HepG2 (cell line): ENCODE data around the gene ISG20L2. TPM values are rescaled to one million over a fixed set of nuclear protein-coding genes. Genes with fewer than 3 reads are reported as not detected.

ENCODE experiments used
- ATAC-seq: fragments of 200-7000 bp; cut with Tn5 transposase; 3 replicates; pipeline ENCODE4 v1.9.1; 2020; ENCODE audit warnings: mild to moderate bottlenecking, moderate library complexity
- BruUV-seq: library from RNA; stranded (reverse); fragments of 400-500 nt; replicated peaks from 2 replicates; lab custom pipeline; 2021; lab: Mats Ljungman, UMichigan
- CTCF ChIA-PET: fragments of 300-600 bp; formaldehyde crosslinking; extraction: SDS; loops from one replicate; lab custom pipeline; 2021; ENCODE audit warnings: low total read pairs, inconsistent platforms, low intra/inter-chr PET ratio; lab: Yijun Ruan, JAX
- POLR2A ChIA-PET: fragments of 350-600 bp; sonication (Branson Sonifier 250); formaldehyde crosslinking; loops from one replicate; lab custom pipeline; 2020; ENCODE audit warnings: antibody characterized with exemption, inconsistent platforms; lab: Yijun Ruan, JAX
- DNase-seq: peaks from one replicate; pipeline ENCODE4 v3.0.0-alpha.2; 2015; ENCODE audit warnings: low spot score
- FAIRE-seq: peaks from 3 replicates; lab custom pipeline; 2011; peaks lifted over from hg19 to GRCh38; lab: Jason Lieb, UNC
- H2AFZ ChIP-seq: one replicate; pipeline ENCODE4 v1.6.1; 2011; ENCODE audit warnings: low read length, inconsistent platforms
- H3K27ac ChIP-seq: fragments of 300-600 bp; 3 replicates; pipeline ENCODE4 v1.8.0; 2011; ENCODE audit warnings: mixed run types, mild to moderate bottlenecking, mixed read lengths, low read length, inconsistent platforms; ENCODE audit not compliant: insufficient read depth; ENCODE audit errors: extremely low read length
- H3K27me3 ChIP-seq, 2 experiments: fragments of 200-600 bp in 1 of 2; 2 replicates in 1 of 2; 3 replicates in 1 of 2; pipeline versions ENCODE4 v1.6.0 to v1.8.0; 2011; ENCODE audit warnings: low read length in 2 of 2, mild to moderate bottlenecking in 2 of 2, moderate library complexity in 2 of 2, inconsistent platforms in 1 of 2; ENCODE audit not compliant: insufficient read depth in 2 of 2, control insufficient read depth in 1 of 2
- H3K36me3 ChIP-seq, 2 experiments: fragments of 200-600 bp in 1 of 2; replicated peaks in 1 of 2; 2 replicates in 1 of 2; 3 replicates in 1 of 2; pipeline versions ENCODE4 v1.5.1 to v1.8.0; 2011; ENCODE audit warnings: low read length in 2 of 2, inconsistent platforms in 1 of 2; ENCODE audit not compliant: insufficient read depth in 2 of 2, control insufficient read depth in 1 of 2
- H3K4me1 ChIP-seq: 2 replicates; pipeline ENCODE4 v1.5.1; 2012; ENCODE audit warnings: low read length, inconsistent platforms; ENCODE audit not compliant: insufficient read depth
- H3K4me2 ChIP-seq: 2 replicates; pipeline ENCODE4 v1.6.0; 2011; ENCODE audit warnings: low read depth, low read length, inconsistent platforms
- H3K4me3 ChIP-seq, 3 experiments: fragments of 200-600 bp in 1 of 3; sonication (generic), shearing (Covaris generic) in 1 of 3; replicated peaks in 1 of 3; 2 replicates each; pipeline ENCODE4 v1.5.1; 2011 to 2016; ENCODE audit warnings: low read length in 3 of 3, inconsistent platforms in 2 of 3, low read depth in 2 of 3, mild to moderate bottlenecking in 2 of 3, control low read depth in 1 of 3, mixed read lengths in 1 of 3; ENCODE audit not compliant: insufficient read depth in 1 of 3
- H3K79me2 ChIP-seq: one replicate; pipeline ENCODE4 v1.6.1; 2011; ENCODE audit warnings: low read length, inconsistent platforms; ENCODE audit not compliant: insufficient read depth
- H3K9ac ChIP-seq: 2 replicates; pipeline ENCODE4 v1.6.0; 2011; ENCODE audit warnings: mild to moderate bottlenecking, low read depth, low read length, inconsistent platforms; ENCODE audit not compliant: insufficient read depth
- H3K9me3 ChIP-seq: 2 replicates; pipeline ENCODE4 v1.5.1; 2012; ENCODE audit warnings: mild to moderate bottlenecking, low read length
- H4K20me1 ChIP-seq: 2 replicates; pipeline ENCODE4 v1.6.0; 2011; ENCODE audit warnings: inconsistent platforms, mild to moderate bottlenecking, low read length, moderate library complexity; ENCODE audit not compliant: insufficient read depth
- ARNT2 ChIP-seq: sonication (generic); formaldehyde crosslinking; IDR thresholded peaks from 2 replicates; pipeline ENCODE4 v1.8.0; 2022; ENCODE audit warnings: mild to moderate bottlenecking, low read depth, missing genetic modification reagents, moderate library complexity
- BRD4 ChIP-seq: sonication (generic); formaldehyde crosslinking; IDR thresholded peaks from 2 replicates; pipeline ENCODE4 v1.4.0; 2020; ENCODE audit warnings: missing genetic modification reagents
- HDAC6 ChIP-seq: fragments of 200-600 bp; sonication (generic); IDR thresholded peaks from 2 replicates; pipeline ENCODE4 v1.7.0; 2017; ENCODE audit warnings: mild to moderate bottlenecking, antibody characterized with exemption, low read length, low read depth
- POLR2AphosphoS5 ChIP-seq: IDR thresholded peaks from 2 replicates; pipeline ENCODE4 v1.6.1; 2012; ENCODE audit warnings: low read depth, low read length
- RCOR2 ChIP-seq: IDR thresholded peaks from 2 replicates; pipeline ENCODE4 v1.6.1; 2016; ENCODE audit warnings: missing biosample characterization, missing genetic modification reagents
- YEATS4 ChIP-seq: sonication (generic); formaldehyde crosslinking; IDR thresholded peaks from 2 replicates; pipeline ENCODE4 v1.4.0; 2020; ENCODE audit warnings: missing genetic modification reagents, borderline replicate concordance
- ZIK1 ChIP-seq: sonication (generic); formaldehyde crosslinking; IDR thresholded peaks from 2 replicates; pipeline ENCODE4 v1.5.0; 2020; ENCODE audit warnings: mild to moderate bottlenecking, low read depth, missing genetic modification reagents, borderline replicate concordance
- ZNF101 ChIP-seq: sonication (generic); formaldehyde crosslinking; IDR thresholded peaks from 2 replicates; pipeline ENCODE4 v1.4.0; 2020; ENCODE audit warnings: mild to moderate bottlenecking, low read depth, missing genetic modification reagents, borderline replicate concordance
- ZNF143 ChIP-seq: sonication (generic); formaldehyde crosslinking; IDR thresholded peaks from 2 replicates; pipeline ENCODE4 v1.4.0; 2020; ENCODE audit warnings: missing genetic modification reagents
- ZNF205 ChIP-seq: IDR thresholded peaks from 2 replicates; pipeline ENCODE4 v1.6.1; 2018; ENCODE audit warnings: missing biosample characterization, missing genetic modification reagents
- ZNF317 ChIP-seq: sonication (generic); formaldehyde crosslinking; IDR thresholded peaks from 2 replicates; pipeline ENCODE4 v1.5.0; 2020; ENCODE audit warnings: mild to moderate bottlenecking, missing genetic modification reagents
- ZNF343 ChIP-seq: sonication (generic); formaldehyde crosslinking; IDR thresholded peaks from 2 replicates; pipeline ENCODE4 v1.4.0; 2020; ENCODE audit warnings: mild to moderate bottlenecking, missing genetic modification reagents
- ZNF484 ChIP-seq: sonication (generic); formaldehyde crosslinking; IDR thresholded peaks from 2 replicates; pipeline ENCODE4 v1.5.1; 2020; ENCODE audit warnings: mild to moderate bottlenecking, low read depth, missing genetic modification reagents, borderline replicate concordance
- ZNF550 ChIP-seq: sonication (generic); formaldehyde crosslinking; IDR thresholded peaks from 2 replicates; pipeline ENCODE4 v1.4.0; 2020; ENCODE audit warnings: mild to moderate bottlenecking, missing genetic modification reagents, borderline replicate concordance
- ZNF564 ChIP-seq: sonication (generic); formaldehyde crosslinking; IDR thresholded peaks from 2 replicates; pipeline ENCODE4 v1.8.1; 2023; ENCODE audit warnings: mild to moderate bottlenecking, missing genetic modification reagents
- ZNF850 ChIP-seq: sonication (generic); formaldehyde crosslinking; conservative IDR thresholded peaks from 2 replicates; pipeline ENCODE4 v1.9.0; 2021; ENCODE audit warnings: mild to moderate bottlenecking, missing genetic modification reagents
- ZSCAN12 ChIP-seq: sonication (generic); formaldehyde crosslinking; IDR thresholded peaks from 2 replicates; pipeline ENCODE4 v1.9.0; 2021; ENCODE audit warnings: mild to moderate bottlenecking, missing genetic modification reagents
- WGBS: methylation state at CpG from one replicate; pipeline ENCODE4 v1.1.6; 2017; ENCODE audit warnings: low lambda C conversion rate; 5-methylcytosine and 5-hydroxymethylcytosine counted together
- in situ Hi-C: cut with HindIII; loops from 2 replicates; pipeline ENCODE4 v1.10.0; 2017; ENCODE audit warnings: low pct_unique_long_range_greater_than_20kb; ENCODE audit not compliant: extremely low pct_ligation_motif_present
- intact Hi-C: fragments of 100-400 bp; cut with micrococcal nuclease; formaldehyde crosslinking; loops from one replicate; pipeline ENCODE4 v1.10.0; 2022; ENCODE audit not compliant: unreplicated experiment
- polyA plus RNA-seq, 8 experiments: library from polyadenylated mRNA; depleted of rRNA in 3 of 8; stranded (reverse) in 7 of 8; unstranded in 1 of 8; fragments of >200 nt; fragmentation: Illumina TruSeq in 4 of 8; extraction: Trizol in 4 of 8; gene quantifications; 2 replicates each; pipeline versions ENCODE4 v1.2.1 to v1.2.3, GENCODE V29; 2011 to 2016; ENCODE audit warnings: low read depth in 4 of 8, missing spikeins in 1 of 8, mixed read lengths in 1 of 8; ENCODE audit not compliant: insufficient read depth in 1 of 8
- total RNA-seq, 5 experiments: library from RNA; depleted of rRNA; stranded (reverse); fragments of >200 nt; fragmentation: Illumina TruSeq; extraction: Trizol; gene quantifications; 2 replicates each; pipeline ENCODE4 v1.2.3, GENCODE V29; 2016; ENCODE audit warnings: low read depth in 1 of 5
- TF ChIP-seq, protein P1 (sequence below): sonication (generic); formaldehyde crosslinking; IDR thresholded peaks from 2 replicates; pipeline ENCODE4 v1.8.0; 2022; ENCODE audit warnings: mild to moderate bottlenecking, missing genetic modification reagents, moderate library complexity
- TF ChIP-seq, protein P2 (sequence below): IDR thresholded peaks from 2 replicates; pipeline ENCODE4 v1.4.0; 2020; ENCODE audit warnings: mild to moderate bottlenecking, missing genetic modification reagents

Gene ISG20L2
- total and polyA plus RNA-seq, 2 of the 13 experiments (the other 11 are each of a cell fraction or from before 2014, with no cell fraction given), result 19.8 to 21.3 TPM

DNA sequence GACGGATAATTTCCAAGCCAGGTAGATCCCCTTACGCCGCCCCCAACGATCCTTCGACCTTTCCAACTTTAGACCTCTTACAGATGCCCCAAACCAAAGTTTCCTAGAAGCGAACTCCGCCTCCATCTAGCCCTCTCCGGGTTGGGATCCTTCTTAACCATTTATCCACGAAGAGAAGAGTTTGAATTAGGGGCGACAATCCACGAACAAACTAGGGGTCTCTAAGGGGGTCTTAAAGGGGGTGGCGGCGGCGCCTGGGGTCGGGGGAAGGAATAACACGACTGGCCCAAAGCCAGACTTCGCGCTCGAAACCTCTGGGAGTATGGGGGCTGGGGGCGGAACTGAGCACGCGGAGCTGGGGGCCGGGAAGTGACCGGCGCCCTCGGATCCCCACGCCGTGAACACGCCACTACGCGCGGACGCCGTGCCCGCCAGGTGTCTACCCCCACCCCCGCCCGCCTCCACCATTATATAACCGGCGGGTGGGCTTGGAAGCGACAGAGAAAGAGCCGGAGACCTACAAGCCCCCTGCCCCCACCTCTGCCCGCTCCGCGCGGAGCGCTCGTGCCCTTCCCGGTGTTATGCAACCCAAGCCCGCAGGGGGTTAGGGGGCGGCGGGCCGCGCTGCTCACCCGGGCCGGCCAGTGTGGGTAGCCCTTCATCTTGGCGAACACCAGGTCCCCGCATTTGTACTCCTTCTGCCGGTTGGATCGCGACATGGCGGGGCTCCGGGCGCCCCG lies 22.3 kb upstream of the ISG20L2 start:
- DNase-seq (no peak), FAIRE-seq (no peak), ATAC-seq (no peak)
- in situ Hi-C loops (no loop called here), intact Hi-C loops (loop anchor here (1.0 kb wide), 1 partner anchor 16 kb away; the partner anchor contains the start of gene PRCC)
- Histone ChIP-seq H3K79me2 (peaks cover 62% of the 10 kb centered on the region), H3K9ac (peak overlapping the region; percentile 95), H3K4me2 (peak overlapping the region; percentile 98), H4K20me1 (peaks cover 8% of the 10 kb centered on the region), H3K36me3 (no peaks in the 10 kb centered on the region), H3K27me3 (no peaks in the 10 kb centered on the region; a peak in 1 of 5 replicates), H3K27ac (peak overlapping the region; percentile 100), H2AFZ (no peak overlapping the region), H3K4me3 (peak overlapping the region; percentile 87 to 90 (median 88)), H3K4me1 (peaks cover 48% of the 10 kb centered on the region), H3K9me3 (no peaks in the 10 kb centered on the region)
- ChIA-PET POLR2A (interaction anchor here (1.0 to 4.5 kb wide), 6 partner anchors 9 to 23 kb away, joined by 4 to 67 read pairs (median 32); partner anchors contain the start of genes ISG20L2, METTL25B, MRPL24 and PRCC), CTCF (no interaction called here)
- BruUV-seq, result no TSS peak
- under 1% methylated on average over 26 of the region's 64 CpGs for WGBS
- TF ChIP-seq ZNF205 (CRISPR knock-in tag) (0 out of 2 replicates have a peak, but pooled peaks have one; percentile 56), ZNF850 (no peak), ZNF484 (CRISPR knock-in tag) (no peak), ZNF101 (CRISPR knock-in tag) (no peak), ZNF143 (CRISPR knock-in tag) (no peak), YEATS4 (CRISPR knock-in tag) (peak; percentile 49; the same call in 1 of the 2 replicates), ZNF343 (CRISPR knock-in tag) (no peak), ZNF550 (CRISPR knock-in tag) (no peak), ZIK1 (CRISPR knock-in tag) (no peak), ZSCAN12 (no peak), ZNF564 (CRISPR knock-in tag) (peak; percentile 70; the same call in 1 of the 2 replicates), ARNT2 (CRISPR knock-in tag) (no peak), ZNF317 (CRISPR knock-in tag) (peak; percentile 45; the same call in 1 of the 2 replicates), POLR2AphosphoS5 (peak; percentile 40; the same call in 1 of the 2 replicates), HDAC6 (no peak), RCOR2 (CRISPR knock-in tag) (no peak), BRD4 (0 out of 2 replicates have a peak, but pooled peaks have one; percentile 18)
- TF ChIP-seq, protein P1, sequence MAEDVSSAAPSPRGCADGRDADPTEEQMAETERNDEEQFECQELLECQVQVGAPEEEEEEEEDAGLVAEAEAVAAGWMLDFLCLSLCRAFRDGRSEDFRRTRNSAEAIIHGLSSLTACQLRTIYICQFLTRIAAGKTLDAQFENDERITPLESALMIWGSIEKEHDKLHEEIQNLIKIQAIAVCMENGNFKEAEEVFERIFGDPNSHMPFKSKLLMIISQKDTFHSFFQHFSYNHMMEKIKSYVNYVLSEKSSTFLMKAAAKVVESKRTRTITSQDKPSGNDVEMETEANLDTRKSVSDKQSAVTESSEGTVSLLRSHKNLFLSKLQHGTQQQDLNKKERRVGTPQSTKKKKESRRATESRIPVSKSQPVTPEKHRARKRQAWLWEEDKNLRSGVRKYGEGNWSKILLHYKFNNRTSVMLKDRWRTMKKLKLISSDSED (CRISPR knock-in tag), result no peak
- TF ChIP-seq, protein P2, sequence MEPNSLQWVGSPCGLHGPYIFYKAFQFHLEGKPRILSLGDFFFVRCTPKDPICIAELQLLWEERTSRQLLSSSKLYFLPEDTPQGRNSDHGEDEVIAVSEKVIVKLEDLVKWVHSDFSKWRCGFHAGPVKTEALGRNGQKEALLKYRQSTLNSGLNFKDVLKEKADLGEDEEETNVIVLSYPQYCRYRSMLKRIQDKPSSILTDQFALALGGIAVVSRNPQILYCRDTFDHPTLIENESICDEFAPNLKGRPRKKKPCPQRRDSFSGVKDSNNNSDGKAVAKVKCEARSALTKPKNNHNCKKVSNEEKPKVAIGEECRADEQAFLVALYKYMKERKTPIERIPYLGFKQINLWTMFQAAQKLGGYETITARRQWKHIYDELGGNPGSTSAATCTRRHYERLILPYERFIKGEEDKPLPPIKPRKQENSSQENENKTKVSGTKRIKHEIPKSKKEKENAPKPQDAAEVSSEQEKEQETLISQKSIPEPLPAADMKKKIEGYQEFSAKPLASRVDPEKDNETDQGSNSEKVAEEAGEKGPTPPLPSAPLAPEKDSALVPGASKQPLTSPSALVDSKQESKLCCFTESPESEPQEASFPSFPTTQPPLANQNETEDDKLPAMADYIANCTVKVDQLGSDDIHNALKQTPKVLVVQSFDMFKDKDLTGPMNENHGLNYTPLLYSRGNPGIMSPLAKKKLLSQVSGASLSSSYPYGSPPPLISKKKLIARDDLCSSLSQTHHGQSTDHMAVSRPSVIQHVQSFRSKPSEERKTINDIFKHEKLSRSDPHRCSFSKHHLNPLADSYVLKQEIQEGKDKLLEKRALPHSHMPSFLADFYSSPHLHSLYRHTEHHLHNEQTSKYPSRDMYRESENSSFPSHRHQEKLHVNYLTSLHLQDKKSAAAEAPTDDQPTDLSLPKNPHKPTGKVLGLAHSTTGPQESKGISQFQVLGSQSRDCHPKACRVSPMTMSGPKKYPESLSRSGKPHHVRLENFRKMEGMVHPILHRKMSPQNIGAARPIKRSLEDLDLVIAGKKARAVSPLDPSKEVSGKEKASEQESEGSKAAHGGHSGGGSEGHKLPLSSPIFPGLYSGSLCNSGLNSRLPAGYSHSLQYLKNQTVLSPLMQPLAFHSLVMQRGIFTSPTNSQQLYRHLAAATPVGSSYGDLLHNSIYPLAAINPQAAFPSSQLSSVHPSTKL (CRISPR knock-in tag), result 0 out of 2 replicates have a peak, but pooled peaks have one; percentile 12
